Measurements from ENCODE around the gene CALHM3. TPM values are rescaled to one million over a fixed set of nuclear protein-coding genes. Genes with fewer than 3 reads are reported as not detected.
"Not testable (repeated sequence)": the region's sequence is repeated elsewhere in the genome, so short reads cannot be mapped to it uniquely, and the experiment has no call there.

The CALHM3 gene
- not detected in 2 replicates for total RNA-seq

- H3K36me3 Mint-ChIP-seq (ENCODE audit: low read depth): no peaks in the 10 kb centered on the region
- DNase-seq (ENCODE audit: low spot score): no peak
- H3K9me3 Mint-ChIP-seq: no peaks in the 10 kb centered on the region
- intact Hi-C loops (cut with micrococcal nuclease): no loop called here
- H3K27me3 Mint-ChIP-seq (ENCODE audit: insufficient read depth): peaks cover 2% of the 10 kb centered on the region
- peaks cover 35% of the 10 kb centered on the region for H3K4me1 Mint-ChIP-seq (ENCODE audit: low read depth)
- H3K27ac Mint-ChIP-seq: no peak within 1 kb of the TSS
- no peak within 1 kb of the TSS for H3K4me3 Mint-ChIP-seq
These were observed at the start of gene CALHM3 for GRCh38 chr10:103479135-103479534. TSS of gene CALHM3 (minus strand) at chr10:103479240. CDS start at chr10:103479032, 208 bp downstream.

DNA sequence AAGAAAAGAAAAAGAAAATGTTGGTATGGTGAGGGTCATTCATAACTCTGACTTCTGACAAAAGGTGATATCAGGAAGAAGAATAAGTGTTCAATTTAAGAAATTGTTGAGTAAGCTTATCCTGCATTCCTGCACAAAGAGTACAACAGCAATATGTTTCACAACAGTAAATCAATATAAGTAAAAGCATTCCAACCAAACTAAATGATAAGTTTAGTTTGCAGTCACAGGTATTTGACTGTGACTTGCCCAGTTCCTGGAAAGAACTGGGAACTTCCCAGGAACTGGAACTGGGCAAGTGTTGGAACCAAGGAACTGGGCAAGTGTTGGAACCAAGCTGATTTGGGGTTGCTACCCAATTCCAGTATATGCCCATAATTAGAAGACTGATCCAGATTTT is 49.5 kb upstream of the CALHM3 start:
- no peaks in the 10 kb centered on the region for H3K4me1 Mint-ChIP-seq (ENCODE audit: low read depth)
- peaks cover 27% of the 10 kb centered on the region for H3K9me3 Mint-ChIP-seq
- intact Hi-C loops (cut with micrococcal nuclease): no loop called here
- no peak overlapping the region for H3K4me3 Mint-ChIP-seq
- H3K27me3 Mint-ChIP-seq (ENCODE audit: insufficient read depth): peaks cover 35% of the 10 kb centered on the region
- H3K27ac Mint-ChIP-seq: no peak overlapping the region
- peaks cover 2% of the 10 kb centered on the region for H3K36me3 Mint-ChIP-seq (ENCODE audit: low read depth)
- no peak for DNase-seq (ENCODE audit: low spot score)

DNA sequence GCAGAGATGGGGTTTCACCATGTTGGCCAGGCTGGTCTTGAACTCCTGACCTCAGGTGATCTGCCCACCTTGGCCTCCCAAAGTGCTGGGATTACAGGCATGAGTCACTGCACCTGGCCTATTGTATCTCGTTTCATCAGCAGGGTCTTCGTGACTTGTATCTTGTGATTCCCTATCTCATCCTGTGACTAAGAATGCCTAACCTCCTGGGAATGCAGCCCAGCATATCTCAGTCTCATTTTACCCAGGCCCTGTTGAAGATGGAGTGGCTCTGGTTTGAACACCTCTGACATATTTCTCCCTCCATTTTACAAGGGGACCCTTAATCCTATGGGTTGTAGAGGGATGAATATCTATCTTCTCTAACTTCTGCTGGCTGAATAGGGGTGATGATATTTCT is 48.4 kb upstream of the CALHM3 start:
- not testable (repeated sequence) for H3K36me3 Mint-ChIP-seq (ENCODE audit: low read depth)
- peaks cover 27% of the 10 kb centered on the region for H3K9me3 Mint-ChIP-seq

DNA sequence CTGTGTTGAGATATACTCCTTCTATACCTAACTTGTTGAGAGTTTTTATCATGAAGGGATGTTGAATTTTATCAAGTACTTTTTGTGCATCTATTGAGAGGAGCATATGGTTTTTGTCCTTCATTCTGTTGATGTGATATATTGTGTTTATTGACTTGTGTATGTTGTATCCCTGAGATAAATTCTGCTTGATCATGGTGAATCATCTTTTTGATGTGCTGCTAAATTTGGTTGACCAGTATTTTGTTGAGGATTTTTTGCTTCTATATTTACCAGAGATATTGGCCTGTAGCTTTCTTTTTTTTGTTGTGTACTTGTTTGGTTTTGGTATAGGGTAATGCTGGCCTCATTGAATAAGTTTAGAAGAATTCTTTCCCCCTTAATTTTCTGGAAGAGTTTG is 46.9 kb upstream of the CALHM3 start:
- intact Hi-C loops (cut with micrococcal nuclease): no loop called here
- Mint-ChIP-seq H3K4me1 (ENCODE audit: low read depth) (no peaks in the 10 kb centered on the region), H3K4me3 (no peak overlapping the region), H3K9me3 (peaks cover 20% of the 10 kb centered on the region), H3K27me3 (ENCODE audit: insufficient read depth) (peaks cover 44% of the 10 kb centered on the region), H3K27ac (no peak overlapping the region), H3K36me3 (ENCODE audit: low read depth) (peaks cover 4% of the 10 kb centered on the region)
- no peak for DNase-seq (ENCODE audit: low spot score)

More for the DNA sequence above, 48.4 kb upstream of the CALHM3 start:
- H3K27ac Mint-ChIP-seq; intact Hi-C loops (cut with micrococcal nuclease); H3K4me3 Mint-ChIP-seq; H3K4me1 Mint-ChIP-seq (ENCODE audit: low read depth); DNase-seq (ENCODE audit: low spot score): not testable (repeated sequence)
- peaks cover 37% of the 10 kb centered on the region for H3K27me3 Mint-ChIP-seq (ENCODE audit: insufficient read depth)

DNA sequence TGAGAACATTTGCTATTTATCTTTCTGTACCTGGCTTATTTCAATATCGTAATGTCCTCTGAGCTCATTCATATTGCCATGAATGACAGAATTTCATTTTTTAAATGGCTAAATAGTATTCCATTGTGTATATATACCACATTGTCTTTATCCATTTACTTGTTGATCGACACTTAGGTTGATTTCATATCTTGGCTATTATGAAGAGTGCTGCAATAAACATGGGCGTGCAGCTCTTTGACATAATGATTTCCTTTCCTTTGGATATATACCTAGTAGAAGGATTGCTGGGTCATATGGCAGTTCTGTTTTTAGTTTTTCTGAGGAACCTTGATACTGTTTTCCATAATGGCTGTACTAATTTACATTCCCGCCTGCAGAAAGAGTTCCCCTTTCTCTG is 44.6 kb upstream of the CALHM3 start:
- peaks cover 6% of the 10 kb centered on the region for H3K9me3 Mint-ChIP-seq
- H3K4me3 Mint-ChIP-seq: no peak overlapping the region
- peaks cover 40% of the 10 kb centered on the region for H3K27me3 Mint-ChIP-seq (ENCODE audit: insufficient read depth)
- H3K36me3 Mint-ChIP-seq (ENCODE audit: low read depth): peaks cover 4% of the 10 kb centered on the region
- intact Hi-C loops (cut with micrococcal nuclease): no loop called here
- no peaks in the 10 kb centered on the region for H3K4me1 Mint-ChIP-seq (ENCODE audit: low read depth)
- DNase-seq (ENCODE audit: low spot score): no peak
- no peak overlapping the region for H3K27ac Mint-ChIP-seq

DNA sequence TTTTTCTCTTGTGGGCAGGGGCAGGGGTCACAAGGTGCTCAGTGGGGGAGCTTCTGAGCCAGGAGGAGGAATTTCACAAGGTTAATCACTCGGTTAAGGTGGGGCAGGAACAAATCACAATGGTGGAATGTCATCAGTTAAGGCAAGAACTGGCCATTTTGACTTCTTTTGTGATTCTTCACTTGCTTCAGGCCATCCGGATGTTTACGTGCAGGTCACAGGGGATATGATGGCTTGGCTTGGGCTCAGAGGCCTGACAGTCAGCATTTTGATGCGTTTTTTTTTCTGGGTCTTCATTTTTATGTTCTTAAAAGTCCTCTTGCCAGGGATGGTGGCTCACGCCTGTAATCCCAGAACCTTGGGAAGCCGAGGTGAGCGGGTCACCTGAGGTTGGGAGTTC is 43.0 kb upstream of the CALHM3 start:
- DNase-seq (ENCODE audit: low spot score); H3K9me3 Mint-ChIP-seq: not testable (repeated sequence)

DNA sequence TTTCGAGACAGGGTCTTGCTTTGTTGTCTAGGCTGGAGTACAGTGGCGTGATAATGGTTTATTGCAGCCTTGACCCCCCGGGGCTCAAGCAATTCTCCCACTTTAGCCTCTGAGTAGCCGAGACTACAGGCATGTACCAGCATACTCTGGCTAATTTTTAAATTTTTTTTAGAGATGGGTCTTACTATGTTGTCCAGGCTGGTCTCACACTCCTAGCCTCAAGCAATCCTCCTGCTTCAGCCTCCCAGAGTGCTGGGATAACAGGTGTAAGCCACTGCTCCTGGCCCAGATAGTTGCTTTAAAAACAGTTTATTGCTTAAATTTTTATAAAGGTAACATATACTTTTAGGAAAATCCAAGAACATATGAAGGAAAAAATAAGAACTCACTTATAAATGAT is 40.8 kb upstream of the CALHM3 start:
- DNase-seq (ENCODE audit: low spot score): no peak
- H3K36me3 Mint-ChIP-seq (ENCODE audit: low read depth): peaks cover 5% of the 10 kb centered on the region
- H3K9me3 Mint-ChIP-seq: no peaks in the 10 kb centered on the region

More for the DNA sequence above, 43.0 kb upstream of the CALHM3 start:
- peaks cover 40% of the 10 kb centered on the region for H3K27me3 Mint-ChIP-seq (ENCODE audit: insufficient read depth)
- H3K4me3 Mint-ChIP-seq; H3K27ac Mint-ChIP-seq; H3K36me3 Mint-ChIP-seq (ENCODE audit: low read depth); intact Hi-C loops (cut with micrococcal nuclease): not testable (repeated sequence)
- peaks cover 16% of the 10 kb centered on the region for H3K4me1 Mint-ChIP-seq (ENCODE audit: low read depth)

GRCh38 chr10:103517234-103518085 is 38.4 kb upstream of the CALHM3 start:
- H3K27ac Mint-ChIP-seq: peak overlapping the region; percentile 56

More for the DNA sequence above, 40.8 kb upstream of the CALHM3 start:
- Mint-ChIP-seq H3K27me3 (ENCODE audit: insufficient read depth) (peaks cover 27% of the 10 kb centered on the region), H3K4me1 (ENCODE audit: low read depth) (peaks cover 29% of the 10 kb centered on the region), H3K27ac (no peak overlapping the region), H3K4me3 (no peak overlapping the region)
- intact Hi-C loops (cut with micrococcal nuclease): loop anchor here (2.0 kb wide), 1 partner anchor 23 kb away; no protein-coding TSS in a partner anchor

DNA sequence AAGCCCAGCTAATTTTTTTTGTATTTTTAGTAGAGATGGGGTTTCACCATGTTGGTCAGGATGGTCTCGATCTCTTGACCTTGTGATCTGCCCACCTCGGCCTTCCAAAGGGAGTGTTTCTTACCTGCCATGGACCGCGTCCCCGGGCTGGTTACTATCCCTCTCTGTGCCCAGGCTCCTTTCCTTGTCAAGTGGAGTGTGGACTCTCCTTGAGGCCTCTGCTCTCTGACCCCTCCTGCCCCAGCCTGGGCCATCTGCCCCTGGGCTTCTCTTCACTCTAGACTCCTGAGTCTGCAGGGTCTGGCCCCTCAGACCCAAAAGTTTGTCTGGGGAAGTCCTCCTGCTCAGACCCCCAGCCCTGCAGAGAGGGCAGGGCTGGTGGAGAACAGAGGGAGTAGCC is 35.2 kb upstream of the CALHM3 start:
- peaks cover 36% of the 10 kb centered on the region for H3K4me1 Mint-ChIP-seq (ENCODE audit: low read depth)
- peaks cover 3% of the 10 kb centered on the region for H3K36me3 Mint-ChIP-seq (ENCODE audit: low read depth)
- DNase-seq (ENCODE audit: low spot score): no peak
- intact Hi-C loops (cut with micrococcal nuclease): no loop called here
- H3K27me3 Mint-ChIP-seq (ENCODE audit: insufficient read depth): peaks cover 15% of the 10 kb centered on the region
- no peaks in the 10 kb centered on the region for H3K9me3 Mint-ChIP-seq
- H3K4me3 Mint-ChIP-seq: no peak overlapping the region
- H3K27ac Mint-ChIP-seq: no peak overlapping the region

More at GRCh38 chr10:103517234-103518085, 38.4 kb upstream of the CALHM3 start:
- intact Hi-C loops (cut with micrococcal nuclease): loop anchor here (2.0 kb wide), 1 partner anchor 25 kb away; no protein-coding TSS in a partner anchor
- H3K36me3 Mint-ChIP-seq (ENCODE audit: low read depth): peaks cover 5% of the 10 kb centered on the region
- no peak overlapping the region for H3K4me3 Mint-ChIP-seq
- no peak for DNase-seq (ENCODE audit: low spot score)
- peaks cover 17% of the 10 kb centered on the region for H3K27me3 Mint-ChIP-seq (ENCODE audit: insufficient read depth)
- H3K9me3 Mint-ChIP-seq: no peaks in the 10 kb centered on the region
- peaks cover 29% of the 10 kb centered on the region for H3K4me1 Mint-ChIP-seq (ENCODE audit: low read depth)

- Mint-ChIP-seq H3K27ac (no peak overlapping the region), H3K36me3 (ENCODE audit: low read depth) (peaks cover 3% of the 10 kb centered on the region), H3K27me3 (ENCODE audit: insufficient read depth) (peaks cover 16% of the 10 kb centered on the region), H3K4me1 (ENCODE audit: low read depth) (peaks cover 35% of the 10 kb centered on the region), H3K4me3 (no peak overlapping the region), H3K9me3 (no peaks in the 10 kb centered on the region)
- DNase-seq (ENCODE audit: low spot score): no peak
- intact Hi-C loops (cut with micrococcal nuclease): no loop called here
These were observed 34.5 kb upstream of the CALHM3 start for GRCh38 chr10:103513380-103514060.

- H3K4me1 Mint-ChIP-seq (ENCODE audit: low read depth): peaks cover 28% of the 10 kb centered on the region
- no peaks in the 10 kb centered on the region for H3K9me3 Mint-ChIP-seq
- peaks cover 19% of the 10 kb centered on the region for H3K27me3 Mint-ChIP-seq (ENCODE audit: insufficient read depth)
- intact Hi-C loops (cut with micrococcal nuclease): no loop called here
- no peak for DNase-seq (ENCODE audit: low spot score)
- peaks cover under 1% of the 10 kb centered on the region for H3K36me3 Mint-ChIP-seq (ENCODE audit: low read depth)
- H3K27ac Mint-ChIP-seq: no peak overlapping the region
- no peak overlapping the region for H3K4me3 Mint-ChIP-seq
These were observed 33.7 kb upstream of the CALHM3 start for GRCh38 chr10:103512591-103513379.

- no peak for DNase-seq (ENCODE audit: low spot score)
- Mint-ChIP-seq H3K9me3 (no peaks in the 10 kb centered on the region), H3K27me3 (ENCODE audit: insufficient read depth) (peaks cover 25% of the 10 kb centered on the region), H3K4me1 (ENCODE audit: low read depth) (peaks cover 22% of the 10 kb centered on the region), H3K36me3 (ENCODE audit: low read depth) (no peaks in the 10 kb centered on the region), H3K27ac (no peak overlapping the region), H3K4me3 (no peak overlapping the region)
- intact Hi-C loops (cut with micrococcal nuclease): no loop called here
These were observed 33.1 kb upstream of the CALHM3 start for GRCh38 chr10:103512166-103512565.

Data from activated T-helper 1 cell treated with anti-CD3 and anti-CD28 coated beads, Interleukin-12 subunit alpha, Interleukin-12 subunit beta, Interleukin-2, Interleukin-4 antibody, amounts not matched to agents 30 ng/mL and 10 ng/mL and 1 ng/mL, durations not matched to agents 14 hours and 24 hours and 36 hours (primary cell).